K562 (cell line): ENCODE results near the gene METTL15. TPM values are rescaled to one million over a fixed set of nuclear protein-coding genes. Genes with fewer than 3 reads are reported as not detected.

ENCODE experiments used
- ATAC-seq: fragments of 200-7000 bp; cut with Tn5 transposase; 3 replicates; pipeline ENCODE4 v1.9.1; 2020; ENCODE audit warnings: moderate library complexity
- BruUV-seq: library from RNA; stranded (reverse); fragments of 400-500 nt; replicated peaks from 2 replicates; lab custom pipeline; 2021; lab: Mats Ljungman, UMichigan
- CTCF ChIA-PET: fragments of 300-600 bp; formaldehyde crosslinking; extraction: SDS; loops from one replicate; lab custom pipeline; 2021; ENCODE audit warnings: low intra/inter-chr PET ratio; lab: Yijun Ruan, JAX
- POLR2A ChIA-PET: fragments of 300-600, 350-650 bp; sonication (Branson Sonifier 250); formaldehyde crosslinking; extraction: SDS; loops from one replicate; lab custom pipeline; 2021; ENCODE audit warnings: antibody characterized with exemption, inconsistent platforms; lab: Yijun Ruan, JAX
- DNase-seq, 4 experiments: peaks; one replicate each; pipeline versions ENCODE4 v3.0.0 to v3.0.0-alpha.2; 2011 to 2018; ENCODE audit warnings: low spot score in 3 of 4, mixed read lengths in 3 of 4; ENCODE audit errors: extremely low read depth in 1 of 4
- FAIRE-seq: peaks from 2 replicates; lab custom pipeline; 2011; peaks lifted over from hg19 to GRCh38; lab: Jason Lieb, UNC
- H2AFZ ChIP-seq: 2 replicates; pipeline ENCODE4 v1.6.0; 2011; ENCODE audit warnings: low read depth, low read length, control low read depth, inconsistent platforms
- H3K27ac ChIP-seq: fragments of 200-600 bp; 3 replicates; pipeline ENCODE4 v1.8.0; 2011; ENCODE audit warnings: low read depth, mild to moderate bottlenecking, control low read depth, inconsistent platforms, low read length, moderate library complexity, mixed read lengths; ENCODE audit errors: extremely low read depth
- H3K27me3 ChIP-seq, 2 experiments: fragments of 300-600 bp in 1 of 2; 2 replicates in 1 of 2; 3 replicates in 1 of 2; pipeline versions ENCODE4 v1.6.0 to v1.8.0; 2011; ENCODE audit warnings: inconsistent platforms in 2 of 2, low read length in 2 of 2, mild to moderate bottlenecking in 1 of 2, mixed read lengths in 1 of 2, moderate library complexity in 1 of 2; ENCODE audit not compliant: control insufficient read depth in 2 of 2, insufficient read depth in 2 of 2
- H3K36me3 ChIP-seq: fragments of 300-600 bp; 3 replicates; pipeline ENCODE4 v1.8.0; 2011; ENCODE audit warnings: mild to moderate bottlenecking, low read length, inconsistent platforms; ENCODE audit not compliant: control insufficient read depth, insufficient read depth
- H3K4me1 ChIP-seq, 2 experiments: fragments of 200-600 bp in 1 of 2; replicated peaks in 1 of 2; 2 replicates in 1 of 2; 3 replicates in 1 of 2; pipeline versions ENCODE4 v1.5.1 to v1.8.0; 2011; ENCODE audit warnings: inconsistent platforms in 2 of 2, low read length in 2 of 2, mild to moderate bottlenecking in 1 of 2, mixed read lengths in 1 of 2, moderate library complexity in 1 of 2; ENCODE audit not compliant: control insufficient read depth in 2 of 2, insufficient read depth in 2 of 2
- H3K4me2 ChIP-seq: 2 replicates; pipeline ENCODE4 v1.6.1; 2011; ENCODE audit warnings: low read length, control low read depth, inconsistent platforms, mixed read lengths; ENCODE audit not compliant: insufficient read depth
- H3K4me3 ChIP-seq: fragments of 200-600 bp; sonication (generic), shearing (Covaris generic); 2 replicates; pipeline ENCODE4 v1.5.1; 2016; ENCODE audit warnings: control low read depth, inconsistent platforms
- H3K79me2 ChIP-seq: fragments of 200-600 bp; 3 replicates; pipeline ENCODE4 v1.8.0; 2011; ENCODE audit warnings: low read length, inconsistent platforms; ENCODE audit not compliant: control insufficient read depth, insufficient read depth
- H3K9ac ChIP-seq, 2 experiments: 2 replicates each; pipeline versions ENCODE4 v1.6.0 to v1.6.1; 2011; ENCODE audit warnings: low read depth in 2 of 2, low read length in 2 of 2, control low read depth in 1 of 2, inconsistent platforms in 1 of 2, mild to moderate bottlenecking in 1 of 2, mixed read lengths in 1 of 2; ENCODE audit not compliant: insufficient read depth in 1 of 2
- H3K9me1 ChIP-seq: one replicate; pipeline ENCODE4 v1.6.0; 2011; ENCODE audit warnings: inconsistent platforms, mild to moderate bottlenecking, low read length, moderate library complexity; ENCODE audit not compliant: control insufficient read depth, insufficient read depth
- H3K9me3 ChIP-seq: replicated peaks from 2 replicates; pipeline ENCODE4 v1.5.1; 2011; ENCODE audit warnings: low read depth, low read length, inconsistent platforms; ENCODE audit not compliant: control insufficient read depth, insufficient read depth
- H4K20me1 ChIP-seq: replicated peaks from 2 replicates; pipeline ENCODE4 v1.6.1; 2011; ENCODE audit warnings: low read length, inconsistent platforms, mixed read lengths; ENCODE audit not compliant: control insufficient read depth, insufficient read depth
- FOXA1 ChIP-seq: fragments of 450-650 bp; IDR thresholded peaks from 2 replicates; pipeline ENCODE4 v1.6.1; 2016; ENCODE audit warnings: mild to moderate bottlenecking, borderline replicate concordance
- HOMEZ ChIP-seq: fragments of 250-450 bp; sonication (Bioruptor Pico); IDR thresholded peaks from 2 replicates; pipeline ENCODE4 v1.4.0; 2020; ENCODE audit warnings: mild to moderate bottlenecking, moderate library complexity
- NCOA1 ChIP-seq: fragments of 450-650 bp; IDR thresholded peaks from 2 replicates; pipeline ENCODE4 v1.6.1; 2016; ENCODE audit warnings: low read depth
- PRPF4 ChIP-seq: fragments of 200-400 bp; formaldehyde crosslinking; IDR thresholded peaks from one replicate; pipeline ENCODE4 v1.6.1; 2017; ENCODE audit warnings: low read length, low read depth, mild to moderate bottlenecking; ENCODE audit not compliant: insufficient read depth, poor library complexity, severe bottlenecking
- SRSF9 ChIP-seq: fragments of 200-400 bp; formaldehyde crosslinking; IDR thresholded peaks from 2 replicates; pipeline ENCODE4 v1.6.1; 2017; ENCODE audit warnings: low read depth, low read length, borderline replicate concordance
- ZBTB1 ChIP-seq: sonication (generic); formaldehyde crosslinking; IDR thresholded peaks from 2 replicates; pipeline ENCODE4 v1.8.1; 2023; ENCODE audit warnings: missing genetic modification reagents, low read depth, mild to moderate bottlenecking, borderline replicate concordance
- ZNF445 ChIP-seq: fragments of 250-450 bp; sonication (Bioruptor Pico); IDR thresholded peaks from 2 replicates; pipeline ENCODE4 v1.4.0; 2020; ENCODE audit warnings: low read depth, mild to moderate bottlenecking, moderate library complexity
- WGBS: fragments of 100-300 bp; shearing (Covaris generic); methylation state at CpG from one replicate; pipeline ENCODE4 v1.1.6; 2016; ENCODE audit warnings: low coverage, mixed read lengths; ENCODE audit not compliant: insufficient coverage; ENCODE audit errors: missing lambda C conversion rate; 5-methylcytosine and 5-hydroxymethylcytosine counted together
- in situ Hi-C: fragments of 300-500 bp; cut with MboI; formaldehyde crosslinking; loops from 4 replicates; pipeline ENCODE4 v1.15.0; 2018; ENCODE audit warnings: inconsistent platforms, mixed read lengths
- intact Hi-C: fragments of 100-400 bp; cut with micrococcal nuclease; formaldehyde crosslinking; loops from 2 replicates; pipeline ENCODE4 v1.14.2; 2022
- polyA plus RNA-seq, 8 experiments: library from polyadenylated mRNA; depleted of rRNA in 4 of 8; stranded (reverse) in 5 of 8; unstranded in 3 of 8; fragments of >200 nt; fragmentation: Nextera tagmentation in 2 of 8; fragmentation: Illumina TruSeq in 1 of 8; extraction: Ambion mirVana in 2 of 8; extraction: Trizol in 1 of 8; gene quantifications; 2 replicates each; pipeline versions ENCODE4 v1.2.1 to v1.2.3, GENCODE V29; 2011 to 2014; ENCODE audit warnings: inconsistent platforms in 1 of 8, missing spikeins in 1 of 8
- total RNA-seq, 7 experiments: library from RNA; depleted of rRNA in 6 of 7; stranded (reverse); fragments of >200 nt in 6 of 7; fragmentation: Illumina TruSeq in 2 of 7; extraction: Trizol in 2 of 7; gene quantifications; 2 replicates each; pipeline versions ENCODE4 v1.2.1 to v1.2.3, GENCODE V29; 2011 to 2021; ENCODE audit warnings: low replicate concordance in 1 of 7
- TF ChIP-seq, protein P1 (sequence below), 2 experiments: fragments of 450-650 bp; IDR thresholded peaks; 2 replicates each; pipeline ENCODE4 v1.6.1; 2018; ENCODE audit warnings: mild to moderate bottlenecking in 2 of 2, low read depth in 1 of 2; ENCODE audit not compliant: partially characterized antibody in 2 of 2
- TF ChIP-seq, protein P2 (sequence below): fragments of 250-450 bp; sonication (Bioruptor Pico); IDR thresholded peaks from 2 replicates; pipeline ENCODE4 v1.8.0; 2021; ENCODE audit warnings: moderate library complexity, mild to moderate bottlenecking, inconsistent platforms
- TF ChIP-seq, protein P3 (sequence below): fragments of 250-450 bp; sonication (Bioruptor Pico); IDR thresholded peaks from 2 replicates; pipeline ENCODE4 v1.8.0; 2021; ENCODE audit warnings: borderline replicate concordance, mild to moderate bottlenecking, moderate library complexity; ENCODE audit not compliant: poor library complexity, severe bottlenecking

METTL15 gene
- total and polyA plus RNA-seq, 9 of the 15 experiments (the other 6 are each of a cell fraction or from before 2014, with no cell fraction given), result 10.7 to 21.7 (median 15.9) TPM

DNA sequence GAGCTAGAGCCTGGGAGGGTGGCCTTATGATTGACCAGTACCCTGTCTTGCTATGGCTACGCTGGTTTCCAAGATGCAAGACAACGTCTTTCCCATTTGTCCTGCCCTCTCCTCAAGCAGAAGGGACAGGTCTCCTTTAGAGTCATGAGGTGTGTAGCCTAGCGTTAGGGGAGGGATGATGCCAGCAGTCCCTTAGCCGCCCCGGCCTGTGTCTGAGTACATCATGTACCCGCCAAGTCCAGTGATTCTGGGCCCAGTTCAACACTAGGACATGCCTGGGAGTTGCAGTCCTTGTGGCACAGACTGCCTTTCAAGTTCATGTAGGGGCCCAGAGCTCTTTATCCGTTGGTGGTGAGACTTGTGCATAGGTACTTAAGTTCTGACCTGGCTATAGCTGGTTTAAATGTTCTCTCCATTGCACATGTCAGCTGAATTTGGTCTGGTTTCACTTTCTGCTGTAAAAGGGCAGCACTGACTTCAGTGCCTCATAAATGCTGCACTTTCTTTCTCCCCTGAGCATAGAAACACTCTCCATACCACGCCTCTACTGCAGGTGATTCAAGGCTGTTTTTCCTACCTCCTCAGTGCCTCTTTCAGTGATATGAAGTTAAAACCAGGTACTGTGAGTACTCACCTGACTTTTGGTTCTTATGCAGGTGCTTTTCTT lies 151.1 kb downstream of the METTL15 start (continued):
- no peak for TF ChIP-seq HOMEZ
- TF ChIP-seq, protein P1, sequence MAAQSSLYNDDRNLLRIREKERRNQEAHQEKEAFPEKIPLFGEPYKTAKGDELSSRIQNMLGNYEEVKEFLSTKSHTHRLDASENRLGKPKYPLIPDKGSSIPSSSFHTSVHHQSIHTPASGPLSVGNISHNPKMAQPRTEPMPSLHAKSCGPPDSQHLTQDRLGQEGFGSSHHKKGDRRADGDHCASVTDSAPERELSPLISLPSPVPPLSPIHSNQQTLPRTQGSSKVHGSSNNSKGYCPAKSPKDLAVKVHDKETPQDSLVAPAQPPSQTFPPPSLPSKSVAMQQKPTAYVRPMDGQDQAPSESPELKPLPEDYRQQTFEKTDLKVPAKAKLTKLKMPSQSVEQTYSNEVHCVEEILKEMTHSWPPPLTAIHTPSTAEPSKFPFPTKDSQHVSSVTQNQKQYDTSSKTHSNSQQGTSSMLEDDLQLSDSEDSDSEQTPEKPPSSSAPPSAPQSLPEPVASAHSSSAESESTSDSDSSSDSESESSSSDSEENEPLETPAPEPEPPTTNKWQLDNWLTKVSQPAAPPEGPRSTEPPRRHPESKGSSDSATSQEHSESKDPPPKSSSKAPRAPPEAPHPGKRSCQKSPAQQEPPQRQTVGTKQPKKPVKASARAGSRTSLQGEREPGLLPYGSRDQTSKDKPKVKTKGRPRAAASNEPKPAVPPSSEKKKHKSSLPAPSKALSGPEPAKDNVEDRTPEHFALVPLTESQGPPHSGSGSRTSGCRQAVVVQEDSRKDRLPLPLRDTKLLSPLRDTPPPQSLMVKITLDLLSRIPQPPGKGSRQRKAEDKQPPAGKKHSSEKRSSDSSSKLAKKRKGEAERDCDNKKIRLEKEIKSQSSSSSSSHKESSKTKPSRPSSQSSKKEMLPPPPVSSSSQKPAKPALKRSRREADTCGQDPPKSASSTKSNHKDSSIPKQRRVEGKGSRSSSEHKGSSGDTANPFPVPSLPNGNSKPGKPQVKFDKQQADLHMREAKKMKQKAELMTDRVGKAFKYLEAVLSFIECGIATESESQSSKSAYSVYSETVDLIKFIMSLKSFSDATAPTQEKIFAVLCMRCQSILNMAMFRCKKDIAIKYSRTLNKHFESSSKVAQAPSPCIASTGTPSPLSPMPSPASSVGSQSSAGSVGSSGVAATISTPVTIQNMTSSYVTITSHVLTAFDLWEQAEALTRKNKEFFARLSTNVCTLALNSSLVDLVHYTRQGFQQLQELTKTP (IDR thresholded peaks at IDR 0.05; ENCODE audit: low read depth in 1 of 2, partially characterized antibody in 2 of 2), result no peak

GRCh38 chr11:28268925-28269324 lies 160.7 kb downstream of the METTL15 start:
- H3K4me2 ChIP-seq, result no peak overlapping the region
- DNase-seq (no peak), FAIRE-seq (no peak), ATAC-seq (no peak)
- no peak overlapping the region for H3K4me3 ChIP-seq
- H3K36me3 ChIP-seq, result no peaks in the 10 kb centered on the region
- H3K79me2 ChIP-seq, result no peaks in the 10 kb centered on the region
- BruUV-seq, result no TSS peak
- ChIA-PET POLR2A (no interaction called here), CTCF (no interaction called here)
- no peak overlapping the region for H3K27ac ChIP-seq
- in situ Hi-C loops, result no loop called here
- H3K27me3 ChIP-seq, result no peaks in the 10 kb centered on the region
- H3K9me1 ChIP-seq, result no peaks in the 10 kb centered on the region
- no peaks in the 10 kb centered on the region for H3K9me3 ChIP-seq
- intact Hi-C loops, result no loop called here
- 77% methylated on average over 3 of the region's 3 CpGs for WGBS
- no peak overlapping the region for H2AFZ ChIP-seq
- H3K9ac ChIP-seq, result no peak overlapping the region
- H4K20me1 ChIP-seq, result no peaks in the 10 kb centered on the region
- H3K4me1 ChIP-seq, result no peaks in the 10 kb centered on the region
- TF ChIP-seq PRPF4 (no peak), SRSF9 (no peak), FOXA1 (no peak), NCOA1 (no peak), ZNF445 (CRISPR knock-in tag) (no peak), ZBTB1 (CRISPR knock-in tag) (no peak)
- TF ChIP-seq, protein P2, sequence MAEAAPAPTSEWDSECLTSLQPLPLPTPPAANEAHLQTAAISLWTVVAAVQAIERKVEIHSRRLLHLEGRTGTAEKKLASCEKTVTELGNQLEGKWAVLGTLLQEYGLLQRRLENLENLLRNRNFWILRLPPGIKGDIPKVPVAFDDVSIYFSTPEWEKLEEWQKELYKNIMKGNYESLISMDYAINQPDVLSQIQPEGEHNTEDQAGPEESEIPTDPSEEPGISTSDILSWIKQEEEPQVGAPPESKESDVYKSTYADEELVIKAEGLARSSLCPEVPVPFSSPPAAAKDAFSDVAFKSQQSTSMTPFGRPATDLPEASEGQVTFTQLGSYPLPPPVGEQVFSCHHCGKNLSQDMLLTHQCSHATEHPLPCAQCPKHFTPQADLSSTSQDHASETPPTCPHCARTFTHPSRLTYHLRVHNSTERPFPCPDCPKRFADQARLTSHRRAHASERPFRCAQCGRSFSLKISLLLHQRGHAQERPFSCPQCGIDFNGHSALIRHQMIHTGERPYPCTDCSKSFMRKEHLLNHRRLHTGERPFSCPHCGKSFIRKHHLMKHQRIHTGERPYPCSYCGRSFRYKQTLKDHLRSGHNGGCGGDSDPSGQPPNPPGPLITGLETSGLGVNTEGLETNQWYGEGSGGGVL, result no peak
- TF ChIP-seq, protein P3, sequence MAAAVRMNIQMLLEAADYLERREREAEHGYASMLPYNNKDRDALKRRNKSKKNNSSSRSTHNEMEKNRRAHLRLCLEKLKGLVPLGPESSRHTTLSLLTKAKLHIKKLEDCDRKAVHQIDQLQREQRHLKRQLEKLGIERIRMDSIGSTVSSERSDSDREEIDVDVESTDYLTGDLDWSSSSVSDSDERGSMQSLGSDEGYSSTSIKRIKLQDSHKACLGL, result no peak
